K562 (cell line): ENCODE data around the gene CIB1. TPM values are rescaled to one million over a fixed set of nuclear protein-coding genes. Genes with fewer than 3 reads are reported as not detected.

Experiments
- BRD9 ChIP-seq: fragments of 450-650 bp; IDR thresholded peaks from 2 replicates; pipeline ENCODE4 v1.6.1; 2018; ENCODE audit warnings: low read depth; ENCODE audit not compliant: partially characterized antibody
- CBX1 ChIP-seq: sonication (generic); IDR thresholded peaks from 2 replicates; pipeline ENCODE4 v1.6.1; 2016; ENCODE audit warnings: antibody characterized with exemption, low read depth, mild to moderate bottlenecking
- CEBPB ChIP-seq: fragments of 450-650 bp; IDR thresholded peaks from 2 replicates; pipeline ENCODE4 v1.6.1; 2016; ENCODE audit warnings: missing genetic modification characterization, missing compliant biosample characterization
- CREM ChIP-seq: IDR thresholded peaks from 2 replicates; pipeline ENCODE4 v1.6.1; 2014; ENCODE audit warnings: antibody characterized with exemption, low read depth
- HDGF ChIP-seq: fragments of 450-650 bp; IDR thresholded peaks from 2 replicates; pipeline ENCODE4 v1.6.1; 2016
- L3MBTL2 ChIP-seq: fragments of 450-650 bp; IDR thresholded peaks from 2 replicates; pipeline ENCODE4 v1.6.1; 2016; ENCODE audit warnings: mild to moderate bottlenecking, moderate library complexity
- MBD2 ChIP-seq: sonication (generic); IDR thresholded peaks from 2 replicates; pipeline ENCODE4 v1.6.1; 2016; ENCODE audit warnings: low read depth, borderline replicate concordance
- MCM7 ChIP-seq, 2 experiments: fragments of 450-650 bp; IDR thresholded peaks; 2 replicates each; pipeline ENCODE4 v1.6.1; 2016 to 2018
- MEIS2 ChIP-seq: fragments of 450-650 bp; IDR thresholded peaks from 2 replicates; pipeline ENCODE4 v1.6.1; 2014; ENCODE audit warnings: mild to moderate bottlenecking; ENCODE audit not compliant: partially characterized antibody
- MTA3 ChIP-seq: fragments of 450-650 bp; formaldehyde crosslinking; IDR thresholded peaks from 2 replicates; pipeline ENCODE4 v1.6.1; 2017; ENCODE audit warnings: mild to moderate bottlenecking, borderline replicate concordance
- NCOA2 ChIP-seq, 2 experiments: fragments of 450-650 bp; IDR thresholded peaks; 2 replicates each; pipeline ENCODE4 v1.6.1; 2018; ENCODE audit warnings: mild to moderate bottlenecking in 2 of 2, moderate library complexity in 1 of 2; ENCODE audit not compliant: partially characterized antibody in 2 of 2
- NEUROD1 ChIP-seq: fragments of 150-350 bp; IDR thresholded peaks from 2 replicates; pipeline ENCODE4 v1.6.1; 2014; ENCODE audit warnings: borderline replicate concordance, low read length, low read depth; ENCODE audit not compliant: partially characterized antibody
- NRF1 ChIP-seq, 2 experiments: fragments of 450-650 bp; IDR thresholded peaks in 1 of 2; conservative IDR thresholded peaks in 1 of 2; 2 replicates each; pipeline ENCODE4 v1.6.1; 2014; ENCODE audit warnings: mild to moderate bottlenecking in 2 of 2
- RBM15 ChIP-seq: fragments of 200-400 bp; formaldehyde crosslinking; IDR thresholded peaks from 2 replicates; pipeline ENCODE4 v1.6.1; 2018; ENCODE audit warnings: mild to moderate bottlenecking, low read length, moderate library complexity; ENCODE audit not compliant: insufficient read depth
- SIRT6 ChIP-seq: IDR thresholded peaks from one replicate; pipeline ENCODE4 v1.6.1; 2012; ENCODE audit warnings: low read depth, mild to moderate bottlenecking, control low read depth, inconsistent platforms, low read length, moderate library complexity
- SMARCC2 ChIP-seq: fragments of 450-650 bp; IDR thresholded peaks from 2 replicates; pipeline ENCODE4 v1.6.1; 2017; ENCODE audit warnings: antibody characterized with exemption, moderate library complexity, mild to moderate bottlenecking, low read depth
- TBL1XR1 ChIP-seq, 2 experiments: IDR thresholded peaks; 2 replicates each; pipeline ENCODE4 v1.6.1; 2012; ENCODE audit warnings: improper control_type of control experiment in 2 of 2, low read length in 2 of 2, mild to moderate bottlenecking in 1 of 2
- polyA plus RNA-seq, 8 experiments: library from polyadenylated mRNA; depleted of rRNA in 4 of 8; stranded (reverse) in 5 of 8; unstranded in 3 of 8; fragments of >200 nt; fragmentation: Nextera tagmentation in 2 of 8; fragmentation: Illumina TruSeq in 1 of 8; extraction: Ambion mirVana in 2 of 8; extraction: Trizol in 1 of 8; gene quantifications; 2 replicates each; pipeline versions ENCODE4 v1.2.1 to v1.2.3, GENCODE V29; 2011 to 2014; ENCODE audit warnings: inconsistent platforms in 1 of 8, missing spikeins in 1 of 8
- total RNA-seq, 7 experiments: library from RNA; depleted of rRNA in 6 of 7; stranded (reverse); fragments of >200 nt in 6 of 7; fragmentation: Illumina TruSeq in 2 of 7; extraction: Trizol in 2 of 7; gene quantifications; 2 replicates each; pipeline versions ENCODE4 v1.2.1 to v1.2.3, GENCODE V29; 2011 to 2021; ENCODE audit warnings: low replicate concordance in 1 of 7
- TF ChIP-seq, protein P1 (sequence below): fragments of 450-650 bp; IDR thresholded peaks from 2 replicates; pipeline ENCODE4 v1.6.1; 2016; ENCODE audit warnings: missing biosample characterization, missing genetic modification characterization
- TF ChIP-seq, protein P2 (sequence below), 2 experiments: fragments of 450-650 bp in 1 of 2; sonication (generic) in 1 of 2; formaldehyde crosslinking; conservative IDR thresholded peaks; 2 replicates each; pipeline versions ENCODE4 v1.4.0 to v1.8.1; 2020 to 2022; ENCODE audit warnings: mild to moderate bottlenecking in 1 of 2, missing genetic modification reagents in 1 of 2
- TF ChIP-seq, protein P3 (sequence below): fragments of 250-450 bp; sonication (Bioruptor Pico); IDR thresholded peaks from 2 replicates; pipeline ENCODE4 v1.4.0; 2020; ENCODE audit warnings: mild to moderate bottlenecking, moderate library complexity, borderline replicate concordance
- TF ChIP-seq, protein P4 (sequence below): fragments of 250-450 bp; sonication (Bioruptor Pico); IDR thresholded peaks from 2 replicates; pipeline ENCODE4 v1.8.0; 2021; ENCODE audit warnings: borderline replicate concordance, mild to moderate bottlenecking, moderate library complexity; ENCODE audit not compliant: poor library complexity, severe bottlenecking
- TF ChIP-seq, protein P5 (sequence below): sonication (generic); IDR thresholded peaks from 2 replicates; pipeline ENCODE4 v1.6.1; 2016

Gene CIB1
- total and polyA plus RNA-seq, 9 of the 15 experiments (the other 6 are each of a cell fraction or from before 2014, with no cell fraction given): 14.9 to 136 (median 64.5) TPM

DNA sequence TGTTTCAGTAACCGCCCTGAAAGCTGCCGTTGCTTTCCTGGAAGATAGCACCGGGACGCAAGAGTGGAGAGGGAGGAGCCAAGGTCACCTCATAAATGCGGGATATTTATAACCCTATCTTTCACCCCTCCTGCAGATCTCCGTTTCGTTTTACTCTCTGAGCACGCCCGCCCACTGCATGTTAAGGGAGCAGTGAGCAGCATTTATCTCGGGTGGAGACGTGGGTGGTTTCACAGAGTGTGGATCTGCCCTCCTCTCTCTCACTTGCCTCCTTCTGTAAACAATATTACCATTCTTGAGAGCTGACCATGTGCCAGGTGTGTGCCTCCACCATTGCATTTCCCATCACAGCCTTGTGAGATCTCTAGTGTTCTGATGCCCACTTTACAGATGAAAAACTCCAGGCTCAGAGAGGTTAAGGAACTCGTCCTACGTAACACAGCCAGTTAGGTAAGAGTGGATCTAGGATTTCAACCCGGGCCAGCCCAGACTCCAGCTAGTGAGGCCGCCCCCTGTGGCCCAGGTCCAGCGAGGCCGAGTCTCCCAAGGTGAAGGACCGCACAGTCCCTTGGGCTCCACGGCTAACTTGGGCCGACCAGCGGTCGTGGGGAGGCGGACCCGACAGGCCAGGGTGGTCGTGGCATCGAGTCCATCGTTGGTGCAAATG, 49.5 kb downstream of the CIB1 start (continued):
- TF ChIP-seq RBM15 (no peak), MBD2 (peak; percentile 69; the same call in 1 of the 2 replicates), BRD9 (peak; percentile 98), SMARCC2 (0 out of 2 replicates have a peak, but pooled peaks have one; percentile 49), MCM7 (IDR thresholded peaks at IDR 0.05) (0 out of 4 replicates have a peak, but pooled peaks of 1 of the 2 experiments have one; percentile 46), CBX1 (peak; percentile 97), SIRT6 (peak; percentile 36), NRF1 (conservative IDR thresholded peaks at IDR 0.05 in 1 of 2, IDR thresholded peaks at IDR 0.05 in 1 of 2) (peak; percentile 62 to 63), CREM (peak; percentile 39), NCOA2 (IDR thresholded peaks at IDR 0.05; ENCODE audit: partially characterized antibody in 2 of 2) (no peak), HDGF (peak; percentile 98), CEBPB (tag) (peak; percentile 83), TBL1XR1 (IDR thresholded peaks at IDR 0.05; ENCODE audit: low read length in 2 of 2) (peak in 1 of 2 experiments; percentile 39; a peak in 2 of 4 replicates), L3MBTL2 (peak; percentile 57), NEUROD1 (no peak), MTA3 (peak; percentile 90), MEIS2 (peak; percentile 80)
- TF ChIP-seq, protein P1, sequence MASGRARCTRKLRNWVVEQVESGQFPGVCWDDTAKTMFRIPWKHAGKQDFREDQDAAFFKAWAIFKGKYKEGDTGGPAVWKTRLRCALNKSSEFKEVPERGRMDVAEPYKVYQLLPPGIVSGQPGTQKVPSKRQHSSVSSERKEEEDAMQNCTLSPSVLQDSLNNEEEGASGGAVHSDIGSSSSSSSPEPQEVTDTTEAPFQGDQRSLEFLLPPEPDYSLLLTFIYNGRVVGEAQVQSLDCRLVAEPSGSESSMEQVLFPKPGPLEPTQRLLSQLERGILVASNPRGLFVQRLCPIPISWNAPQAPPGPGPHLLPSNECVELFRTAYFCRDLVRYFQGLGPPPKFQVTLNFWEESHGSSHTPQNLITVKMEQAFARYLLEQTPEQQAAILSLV (tag): peak; percentile 61; the same call in 1 of the 2 replicates
- TF ChIP-seq, protein P2, sequence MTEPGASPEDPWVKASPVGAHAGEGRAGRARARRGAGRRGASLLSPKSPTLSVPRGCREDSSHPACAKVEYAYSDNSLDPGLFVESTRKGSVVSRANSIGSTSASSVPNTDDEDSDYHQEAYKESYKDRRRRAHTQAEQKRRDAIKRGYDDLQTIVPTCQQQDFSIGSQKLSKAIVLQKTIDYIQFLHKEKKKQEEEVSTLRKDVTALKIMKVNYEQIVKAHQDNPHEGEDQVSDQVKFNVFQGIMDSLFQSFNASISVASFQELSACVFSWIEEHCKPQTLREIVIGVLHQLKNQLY (CRISPR knock-in tag; conservative IDR thresholded peaks at IDR 0.05): no peak
- TF ChIP-seq, protein P3, sequence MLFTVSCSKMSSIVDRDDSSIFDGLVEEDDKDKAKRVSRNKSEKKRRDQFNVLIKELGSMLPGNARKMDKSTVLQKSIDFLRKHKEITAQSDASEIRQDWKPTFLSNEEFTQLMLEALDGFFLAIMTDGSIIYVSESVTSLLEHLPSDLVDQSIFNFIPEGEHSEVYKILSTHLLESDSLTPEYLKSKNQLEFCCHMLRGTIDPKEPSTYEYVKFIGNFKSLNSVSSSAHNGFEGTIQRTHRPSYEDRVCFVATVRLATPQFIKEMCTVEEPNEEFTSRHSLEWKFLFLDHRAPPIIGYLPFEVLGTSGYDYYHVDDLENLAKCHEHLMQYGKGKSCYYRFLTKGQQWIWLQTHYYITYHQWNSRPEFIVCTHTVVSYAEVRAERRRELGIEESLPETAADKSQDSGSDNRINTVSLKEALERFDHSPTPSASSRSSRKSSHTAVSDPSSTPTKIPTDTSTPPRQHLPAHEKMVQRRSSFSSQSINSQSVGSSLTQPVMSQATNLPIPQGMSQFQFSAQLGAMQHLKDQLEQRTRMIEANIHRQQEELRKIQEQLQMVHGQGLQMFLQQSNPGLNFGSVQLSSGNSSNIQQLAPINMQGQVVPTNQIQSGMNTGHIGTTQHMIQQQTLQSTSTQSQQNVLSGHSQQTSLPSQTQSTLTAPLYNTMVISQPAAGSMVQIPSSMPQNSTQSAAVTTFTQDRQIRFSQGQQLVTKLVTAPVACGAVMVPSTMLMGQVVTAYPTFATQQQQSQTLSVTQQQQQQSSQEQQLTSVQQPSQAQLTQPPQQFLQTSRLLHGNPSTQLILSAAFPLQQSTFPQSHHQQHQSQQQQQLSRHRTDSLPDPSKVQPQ (CRISPR knock-in tag): no peak
- TF ChIP-seq, protein P4, sequence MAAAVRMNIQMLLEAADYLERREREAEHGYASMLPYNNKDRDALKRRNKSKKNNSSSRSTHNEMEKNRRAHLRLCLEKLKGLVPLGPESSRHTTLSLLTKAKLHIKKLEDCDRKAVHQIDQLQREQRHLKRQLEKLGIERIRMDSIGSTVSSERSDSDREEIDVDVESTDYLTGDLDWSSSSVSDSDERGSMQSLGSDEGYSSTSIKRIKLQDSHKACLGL (CRISPR knock-in tag): no peak
- TF ChIP-seq, protein P5, sequence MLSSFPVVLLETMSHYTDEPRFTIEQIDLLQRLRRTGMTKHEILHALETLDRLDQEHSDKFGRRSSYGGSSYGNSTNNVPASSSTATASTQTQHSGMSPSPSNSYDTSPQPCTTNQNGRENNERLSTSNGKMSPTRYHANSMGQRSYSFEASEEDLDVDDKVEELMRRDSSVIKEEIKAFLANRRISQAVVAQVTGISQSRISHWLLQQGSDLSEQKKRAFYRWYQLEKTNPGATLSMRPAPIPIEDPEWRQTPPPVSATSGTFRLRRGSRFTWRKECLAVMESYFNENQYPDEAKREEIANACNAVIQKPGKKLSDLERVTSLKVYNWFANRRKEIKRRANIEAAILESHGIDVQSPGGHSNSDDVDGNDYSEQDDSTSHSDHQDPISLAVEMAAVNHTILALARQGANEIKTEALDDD: peak; percentile 94
